ENCODE data around the gene MCCD1.
"Not testable (repeated sequence)": the region's sequence is repeated elsewhere in the genome, so short reads cannot be mapped to it uniquely, and the experiment has no call there.

MCCD1 gene, protein sequence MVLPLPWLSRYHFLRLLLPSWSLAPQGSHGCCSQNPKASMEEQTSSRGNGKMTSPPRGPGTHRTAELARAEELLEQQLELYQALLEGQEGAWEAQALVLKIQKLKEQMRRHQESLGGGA

DNA sequence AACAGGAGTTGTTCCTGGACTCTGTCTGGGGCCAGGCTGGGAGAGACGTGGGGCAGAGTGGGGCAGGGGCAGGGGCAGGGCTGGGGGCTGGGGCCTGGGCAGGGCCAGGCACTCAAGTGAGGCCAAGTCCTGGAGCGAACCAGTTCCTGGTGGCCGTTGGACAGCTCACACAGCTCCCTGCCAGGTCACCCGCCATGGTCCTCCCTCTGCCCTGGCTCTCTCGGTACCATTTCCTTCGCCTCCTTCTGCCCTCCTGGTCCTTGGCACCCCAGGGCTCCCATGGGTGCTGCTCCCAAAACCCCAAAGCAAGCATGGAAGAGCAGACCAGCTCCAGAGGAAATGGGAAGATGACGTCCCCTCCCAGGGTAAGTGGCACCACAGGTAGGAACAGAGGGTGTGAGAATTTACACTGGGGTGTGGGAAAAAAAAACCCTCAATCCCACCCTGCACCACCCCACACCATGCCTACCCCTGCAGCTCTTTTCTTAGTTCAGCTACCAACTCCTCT is at the start of gene MCCD1:
Gene MCCD1 (plus strand): TSS at position 142 of the 508 bp plus-strand sequence. CDS start 53 bp downstream, at position 195.
- TF ChIP-seq POLR2A (IDR thresholded peaks at IDR 0.05; ENCODE audit: low read length) = no peak
- TF ChIP-seq GATA1 (IDR thresholded peaks at IDR 0.05; ENCODE audit: low read depth, low read length) = no peak
- DNase-seq = no peak

DNA sequence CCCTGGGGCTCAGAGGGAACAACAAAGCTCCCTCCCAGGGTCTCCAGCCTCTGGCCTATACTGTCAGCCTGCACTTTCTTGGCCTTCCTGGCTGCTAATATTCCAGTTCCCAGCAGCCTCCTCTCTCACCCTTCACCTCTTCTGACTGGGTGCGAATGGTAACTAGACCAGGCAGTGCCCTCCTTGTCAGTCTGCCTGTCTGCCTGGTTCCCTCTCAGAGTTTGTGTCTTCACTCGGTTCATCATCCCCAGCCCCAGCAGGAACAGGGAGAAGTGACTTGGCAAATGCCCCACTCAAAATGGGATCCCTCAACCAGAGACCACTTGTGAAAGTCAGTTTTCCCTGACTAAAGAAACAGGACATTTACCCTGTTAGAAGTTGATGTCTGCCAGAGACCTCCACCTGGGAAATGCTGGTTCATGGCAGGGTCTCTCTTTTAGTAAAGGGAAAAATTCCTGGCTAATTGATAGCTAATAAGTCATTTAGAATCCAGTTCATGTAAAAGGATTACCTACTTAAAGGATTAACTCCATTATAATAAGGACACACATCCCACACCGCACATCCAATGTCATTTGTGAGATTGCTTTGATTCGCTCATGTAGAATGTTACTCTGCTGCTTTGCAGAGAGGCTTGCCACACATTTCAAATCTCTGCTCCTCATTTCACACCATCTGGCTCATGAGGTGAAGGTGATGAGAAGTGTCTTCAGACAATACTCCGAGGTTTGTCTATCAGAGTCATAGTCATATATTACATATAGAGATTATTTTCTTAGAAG is 49.4 kb upstream of the MCCD1 start:
- DNase-seq = no peak
- TF ChIP-seq POLR2A (IDR thresholded peaks at IDR 0.05; ENCODE audit: low read length) = no peak
- TF ChIP-seq GATA1 (IDR thresholded peaks at IDR 0.05; ENCODE audit: low read depth, low read length) = no peak

DNA sequence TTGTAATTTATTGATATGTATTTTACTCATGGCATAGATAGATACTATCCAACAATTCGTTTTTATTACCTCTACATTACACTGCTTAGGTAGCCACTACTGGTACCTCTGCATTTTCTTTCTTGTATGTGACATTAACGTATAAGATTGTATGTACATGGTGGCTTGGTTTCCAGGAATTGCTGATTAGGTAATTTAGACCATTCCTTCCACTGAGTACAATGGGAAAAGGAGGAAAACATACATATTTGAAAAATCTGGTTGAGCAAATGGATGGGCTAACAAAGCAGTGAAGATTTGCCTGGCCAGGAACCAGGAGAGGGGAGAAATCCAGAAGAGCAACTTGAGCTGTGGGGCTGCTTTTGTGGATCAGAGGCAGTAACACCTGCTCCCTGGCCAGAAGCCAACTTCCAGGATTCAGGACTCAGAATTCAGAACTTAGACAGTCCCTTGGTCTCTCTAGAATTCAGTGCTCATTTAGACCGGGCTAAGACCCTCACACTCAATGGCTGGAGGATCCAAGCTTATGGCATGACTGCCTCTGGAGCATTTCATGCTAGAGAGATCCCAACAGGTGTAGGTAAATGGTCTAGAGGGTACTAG is 48.7 kb upstream of the MCCD1 start:
- no peak for DNase-seq
- TF ChIP-seq GATA1 (IDR thresholded peaks at IDR 0.05; ENCODE audit: low read depth, low read length) (no peak), POLR2A (IDR thresholded peaks at IDR 0.05; ENCODE audit: low read length) (no peak)

DNA sequence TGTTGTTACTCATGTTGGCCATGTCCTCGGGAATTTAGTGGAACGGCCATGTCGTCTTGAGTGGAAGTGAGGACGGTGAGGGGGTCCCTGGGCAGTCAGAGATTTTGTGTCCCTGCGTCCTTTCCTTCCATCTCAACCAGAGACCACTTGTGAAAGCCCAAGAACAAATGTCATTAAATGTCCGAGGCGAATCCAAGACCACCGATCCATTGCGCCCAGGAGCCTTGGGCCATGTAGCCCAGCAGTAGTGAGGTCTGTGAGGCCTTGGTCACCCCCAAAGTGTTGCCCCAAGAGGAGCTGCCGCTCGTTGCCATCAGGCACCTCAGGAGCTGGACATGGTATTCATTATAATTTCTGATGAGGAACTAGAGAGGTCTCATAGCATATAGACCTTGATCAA is 48.2 kb upstream of the MCCD1 start:
- TF ChIP-seq GATA1 (IDR thresholded peaks at IDR 0.05; ENCODE audit: low read depth, low read length) (no peak), POLR2A (IDR thresholded peaks at IDR 0.05; ENCODE audit: low read length) (no peak)

DNA sequence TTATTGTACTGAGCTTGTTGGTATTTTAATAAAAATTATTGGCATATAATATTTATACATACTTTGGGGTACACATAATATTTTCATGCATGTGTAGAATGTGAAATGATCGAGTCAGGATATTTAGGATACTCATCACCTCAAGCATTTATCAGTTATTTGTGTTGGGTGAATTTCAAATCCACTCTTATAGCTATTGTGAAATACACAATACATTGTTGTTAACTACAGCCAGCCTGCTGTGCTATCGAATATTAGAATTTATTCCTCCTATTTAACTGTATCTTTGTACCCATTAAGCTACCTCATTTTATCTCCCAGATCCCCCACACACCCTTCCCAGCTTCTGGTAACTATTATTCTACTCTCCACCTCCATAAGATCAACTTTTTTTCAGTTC is 45.4 kb upstream of the MCCD1 start:
- TF ChIP-seq POLR2A (IDR thresholded peaks at IDR 0.05; ENCODE audit: low read length) = no peak
- TF ChIP-seq GATA1 (IDR thresholded peaks at IDR 0.05; ENCODE audit: low read depth, low read length) = no peak

More for the DNA sequence above, 48.2 kb upstream of the MCCD1 start:
- no peak for DNase-seq

DNA sequence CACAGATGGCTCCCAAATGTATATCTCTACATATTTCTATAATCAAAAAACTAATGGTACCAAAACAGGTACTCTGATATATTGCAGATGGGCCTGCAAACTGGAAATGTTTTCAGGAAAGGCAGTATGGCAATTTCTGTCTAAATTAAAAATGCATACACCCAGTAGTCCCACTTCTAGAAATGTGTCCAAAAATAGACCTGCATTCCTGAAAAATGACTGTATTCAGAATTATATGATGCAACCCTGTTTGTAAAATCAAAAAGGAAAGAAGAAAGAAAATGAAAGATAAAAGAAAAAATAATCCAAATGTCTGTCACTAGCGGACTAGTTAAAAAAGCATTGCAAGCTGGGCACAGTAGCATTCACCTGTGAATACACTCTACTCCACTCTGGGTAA is 43.7 kb upstream of the MCCD1 start:
- no peak for DNase-seq
- TF ChIP-seq POLR2A (IDR thresholded peaks at IDR 0.05; ENCODE audit: low read length) = no peak
- TF ChIP-seq GATA1 (IDR thresholded peaks at IDR 0.05; ENCODE audit: low read depth, low read length) = no peak

More for the DNA sequence above, 45.4 kb upstream of the MCCD1 start:
- no peak for DNase-seq

DNA sequence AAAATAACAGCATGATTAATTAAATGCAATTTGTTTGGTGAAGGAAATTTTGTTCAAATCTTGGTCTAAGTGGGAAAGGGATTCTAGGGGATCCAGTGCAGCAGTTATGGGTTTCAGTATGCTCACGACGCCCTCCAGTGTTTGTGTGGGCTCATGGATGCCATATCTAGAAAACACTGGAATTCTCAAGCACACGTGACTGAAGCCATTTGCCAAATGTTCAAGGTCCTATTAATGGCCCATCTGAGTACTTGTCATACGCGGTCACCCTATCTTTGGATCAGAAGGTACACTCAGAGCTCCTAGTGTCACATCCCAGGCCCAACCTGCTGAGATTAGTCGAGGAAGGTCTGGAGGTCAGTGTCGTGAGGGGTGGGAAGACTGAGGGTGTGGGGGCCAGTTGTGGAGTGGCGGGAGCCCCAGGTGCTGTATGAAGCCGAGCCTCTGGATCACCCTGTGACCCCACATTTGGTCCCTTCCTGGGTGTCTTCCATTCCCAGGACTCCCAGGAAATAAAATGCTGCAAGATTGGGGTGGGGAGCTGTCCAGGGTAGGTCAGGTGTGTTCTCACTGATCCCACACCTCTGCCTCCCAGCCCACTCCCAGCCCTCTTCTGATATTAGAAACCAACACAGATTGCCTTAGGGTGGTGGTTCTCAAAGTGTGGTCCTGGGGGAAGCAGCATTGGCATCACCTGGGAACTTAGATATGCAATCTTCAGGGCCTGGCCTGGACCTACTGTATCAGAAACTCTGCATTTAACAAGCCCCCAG is 42.5 kb upstream of the MCCD1 start:
- DNase-seq = not testable (repeated sequence)

DNA sequence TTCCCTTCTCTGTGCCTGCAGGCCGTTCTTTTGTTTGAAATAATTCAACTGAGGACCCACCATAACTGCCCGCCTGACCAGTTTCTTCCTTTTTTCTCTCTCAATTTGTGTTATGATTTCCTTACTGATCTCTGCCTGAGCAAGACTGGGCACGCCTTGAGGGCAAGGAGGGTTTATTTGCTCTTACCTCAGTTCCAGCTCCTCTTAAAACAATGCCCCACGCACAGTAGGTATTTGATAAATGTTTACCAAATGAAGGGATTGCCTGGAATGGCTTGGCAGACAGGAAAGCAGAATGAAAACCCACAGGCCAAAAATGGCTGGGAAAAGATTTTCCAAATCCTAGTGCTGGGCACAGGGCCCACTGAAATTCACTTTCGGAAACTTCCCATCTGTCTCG is 41.1 kb upstream of the MCCD1 start:
- not testable (repeated sequence) for DNase-seq

DNA sequence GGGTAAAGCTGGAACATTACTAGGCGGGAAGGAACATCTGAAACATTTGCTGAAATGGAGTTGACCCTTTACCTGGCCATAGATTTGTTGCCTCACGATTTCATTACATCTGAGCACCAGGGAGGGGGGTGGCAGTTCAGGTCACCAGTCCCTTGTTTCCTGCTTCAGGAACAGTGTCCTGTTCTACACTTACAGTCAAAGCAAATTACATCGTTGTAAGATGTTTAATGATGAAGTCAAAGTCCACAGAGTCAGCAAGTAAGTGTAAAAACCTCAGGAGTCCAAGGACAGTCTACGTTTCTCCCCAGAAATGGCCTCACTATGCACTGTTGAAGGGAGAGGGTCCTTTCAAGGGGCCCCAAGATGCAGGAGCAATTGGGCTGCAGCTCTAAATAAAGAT is 39.7 kb upstream of the MCCD1 start:
- no peak for TF ChIP-seq POLR2A (IDR thresholded peaks at IDR 0.05; ENCODE audit: low read length)
- DNase-seq = no peak

DNA sequence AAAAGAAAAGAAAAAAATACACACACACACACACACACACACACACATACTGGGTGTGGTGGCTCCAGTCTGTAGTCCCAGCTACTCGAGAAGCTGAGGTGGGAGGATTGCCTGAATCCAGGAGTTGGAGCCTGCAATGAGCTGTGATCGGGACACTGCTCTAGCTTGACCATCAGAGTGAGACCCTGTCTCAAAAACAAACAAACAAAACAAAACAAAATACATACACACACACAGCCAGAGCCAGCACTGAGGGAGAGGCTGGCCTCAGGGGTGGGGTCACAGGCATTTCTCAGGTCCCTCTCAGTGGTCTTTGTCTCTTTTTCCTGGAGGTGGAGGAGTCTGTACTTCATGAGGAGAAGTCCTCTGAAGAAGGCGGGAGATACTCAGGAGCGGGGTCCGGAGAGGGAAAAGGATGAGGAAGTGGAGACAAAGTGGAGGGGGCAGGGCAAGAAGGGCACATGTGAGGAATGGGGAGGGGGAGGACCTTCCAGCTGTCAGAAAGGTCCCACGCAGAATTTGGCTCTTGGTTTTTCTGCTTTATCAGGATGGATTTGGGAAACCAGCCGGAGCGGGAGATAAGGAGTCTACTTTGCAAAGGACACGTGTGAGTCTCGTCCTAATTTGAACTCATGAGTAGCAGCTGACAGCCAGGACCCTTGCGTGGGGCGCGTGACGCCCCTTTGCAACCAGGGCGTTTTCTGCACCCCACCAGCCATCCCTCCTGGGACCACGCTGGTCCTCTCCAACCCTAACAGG is 38.5 kb upstream of the MCCD1 start:
- DNase-seq = no peak
- TF ChIP-seq POLR2A (IDR thresholded peaks at IDR 0.05; ENCODE audit: low read length) = no peak
- TF ChIP-seq GATA1 (IDR thresholded peaks at IDR 0.05; ENCODE audit: low read depth, low read length) = no peak

DNA sequence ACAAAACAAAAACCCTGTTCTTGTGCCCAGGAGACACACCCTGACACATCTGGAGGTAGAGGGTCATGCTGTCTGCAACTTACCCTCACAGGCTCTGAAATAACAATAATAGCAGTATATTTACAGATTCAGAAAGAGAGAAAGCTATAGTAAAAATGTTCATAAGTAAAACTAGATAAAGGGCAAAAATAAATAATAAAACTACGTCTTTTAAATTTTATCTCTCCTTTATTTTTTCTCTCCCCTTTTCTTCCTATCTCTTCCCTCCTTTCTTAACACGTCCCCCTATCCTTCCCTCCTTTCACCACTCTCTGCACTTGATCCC is 35.2 kb upstream of the MCCD1 start:
- not testable (repeated sequence) for DNase-seq

DNA sequence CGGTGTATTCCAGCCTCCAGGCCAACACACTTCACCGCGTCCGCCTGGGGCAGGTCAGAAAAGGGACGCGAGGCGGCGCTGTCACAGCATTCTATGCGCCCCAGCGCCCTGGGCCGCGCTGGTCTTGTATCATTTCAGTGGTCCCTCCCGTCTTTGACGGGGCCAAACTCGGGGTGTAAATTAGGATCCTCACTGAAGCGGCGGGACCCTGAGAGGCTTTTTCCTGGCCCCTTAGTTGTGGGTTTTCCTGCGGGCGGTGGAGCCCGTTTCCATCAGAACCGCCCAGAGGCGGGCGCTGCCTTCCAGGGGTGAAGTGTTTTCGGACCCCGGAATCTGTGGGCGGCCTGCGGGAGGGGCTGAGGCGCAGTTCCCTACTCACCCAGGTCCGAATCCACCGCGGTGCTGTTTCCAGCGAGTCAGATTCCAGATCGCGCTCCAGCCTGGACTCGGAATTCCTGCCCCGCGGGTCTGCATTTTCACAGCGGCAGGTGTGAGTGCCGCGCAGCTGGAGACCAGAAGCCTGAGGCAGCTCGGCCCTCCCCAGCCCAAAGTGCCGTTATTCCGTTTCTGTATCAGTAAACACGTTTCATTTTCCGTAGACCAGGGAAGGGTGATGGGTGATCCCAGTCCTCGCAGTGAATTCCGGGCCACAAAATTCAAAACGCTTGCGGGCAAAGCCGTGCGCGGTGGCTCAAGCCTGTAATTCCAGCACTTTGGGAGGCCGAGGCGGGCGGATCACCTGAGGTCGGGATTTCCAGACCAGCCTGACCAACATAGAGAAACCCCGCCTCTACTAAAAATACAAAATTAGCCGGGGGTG is 34.7 kb upstream of the MCCD1 start:
- DNase-seq = peak; percentile 85 to 90
- TF ChIP-seq POLR2A (IDR thresholded peaks at IDR 0.05; ENCODE audit: low read length) = no peak
- TF ChIP-seq GATA1 (IDR thresholded peaks at IDR 0.05; ENCODE audit: low read depth, low read length) = no peak

DNA sequence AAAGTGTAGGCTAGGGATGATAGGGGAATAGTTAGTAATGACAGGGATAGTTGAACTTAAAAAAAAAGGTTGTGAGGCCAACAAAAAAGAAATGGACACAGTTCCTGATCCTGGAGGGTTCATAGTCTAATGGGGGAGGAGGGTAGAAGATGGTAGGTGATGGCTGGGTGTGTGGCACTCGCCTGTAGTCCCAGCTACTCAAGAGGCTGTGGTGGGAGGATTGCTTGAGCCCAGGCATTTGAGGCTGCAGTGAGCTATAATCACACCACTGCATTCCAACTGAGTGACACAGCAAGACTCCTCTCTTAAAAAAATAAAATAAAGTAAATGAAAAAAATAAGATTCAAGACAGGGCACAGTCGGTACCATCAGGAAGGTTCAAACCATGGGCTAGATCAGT is 33.2 kb upstream of the MCCD1 start:
- TF ChIP-seq GATA1 (IDR thresholded peaks at IDR 0.05; ENCODE audit: low read depth, low read length) (no peak), POLR2A (IDR thresholded peaks at IDR 0.05; ENCODE audit: low read length) (no peak)
- peak in 1 of 2 experiments; percentile 28 for DNase-seq

DNA sequence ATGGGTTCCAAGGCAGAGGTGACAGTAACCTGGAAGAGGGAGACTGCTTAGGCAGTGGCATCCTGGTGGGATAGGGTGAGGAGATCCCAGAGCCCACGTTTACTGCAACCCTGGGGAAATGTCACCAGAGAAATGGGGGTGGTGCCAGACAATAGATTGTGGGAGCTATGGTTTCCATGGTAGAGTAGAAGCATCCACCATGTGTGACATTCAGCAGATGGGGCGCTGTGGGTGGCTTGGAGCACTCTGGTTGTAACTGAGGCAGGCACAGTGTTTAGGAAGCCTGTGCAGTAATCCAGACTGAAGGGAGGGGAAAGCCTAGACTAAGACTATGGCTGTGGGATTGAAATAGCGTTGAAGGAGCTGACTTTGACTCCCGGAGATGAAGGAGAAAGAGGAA is 31.9 kb upstream of the MCCD1 start:
- not testable (repeated sequence) for DNase-seq

Data from erythroblast (primary cell).